GM12873 (cell line): ENCODE measurements around the gene GSE1.

Experiments used
- CTCF ChIP-seq: IDR thresholded peaks from 2 replicates; pipeline ENCODE4 v1.5.1; 2012; ENCODE audit warnings: low read depth, mild to moderate bottlenecking, moderate library complexity, low read length, control low read depth; ENCODE audit not compliant: insufficient read depth; ENCODE audit errors: missing control alignments

Gene GSE1

DNA sequence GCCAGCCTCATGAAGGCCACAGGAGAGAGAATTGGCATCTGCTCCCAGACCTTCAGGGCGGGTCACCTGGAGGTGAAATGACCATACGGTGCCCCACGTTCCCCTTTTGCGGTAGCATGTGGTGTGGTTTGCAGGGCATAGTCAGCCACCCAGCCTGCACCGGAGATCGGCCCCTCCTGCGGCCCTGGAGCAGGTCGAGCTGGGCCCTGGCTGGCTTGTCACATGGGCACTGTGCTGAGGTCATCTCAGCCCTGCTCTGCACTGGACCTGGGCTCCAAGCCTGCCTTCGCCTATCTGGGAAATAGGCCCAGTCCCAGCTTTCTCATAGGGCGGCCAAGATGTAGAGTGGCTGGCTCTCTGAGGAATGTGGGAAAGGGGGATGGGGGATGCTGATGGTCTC, 16.2 kb downstream of the GSE1 start:
- TF ChIP-seq CTCF = no peak

- no peak for TF ChIP-seq CTCF
Measured at GRCh38 chr16:85629853-85630252, 16.7 kb downstream of the GSE1 start.

- no peak for TF ChIP-seq CTCF
Measured at GRCh38 chr16:85631230-85631629, 18.1 kb downstream of the GSE1 start.

- peak; percentile 14 for TF ChIP-seq CTCF
Measured at GRCh38 chr16:85631802-85632393, 18.8 kb downstream of the GSE1 start.

DNA sequence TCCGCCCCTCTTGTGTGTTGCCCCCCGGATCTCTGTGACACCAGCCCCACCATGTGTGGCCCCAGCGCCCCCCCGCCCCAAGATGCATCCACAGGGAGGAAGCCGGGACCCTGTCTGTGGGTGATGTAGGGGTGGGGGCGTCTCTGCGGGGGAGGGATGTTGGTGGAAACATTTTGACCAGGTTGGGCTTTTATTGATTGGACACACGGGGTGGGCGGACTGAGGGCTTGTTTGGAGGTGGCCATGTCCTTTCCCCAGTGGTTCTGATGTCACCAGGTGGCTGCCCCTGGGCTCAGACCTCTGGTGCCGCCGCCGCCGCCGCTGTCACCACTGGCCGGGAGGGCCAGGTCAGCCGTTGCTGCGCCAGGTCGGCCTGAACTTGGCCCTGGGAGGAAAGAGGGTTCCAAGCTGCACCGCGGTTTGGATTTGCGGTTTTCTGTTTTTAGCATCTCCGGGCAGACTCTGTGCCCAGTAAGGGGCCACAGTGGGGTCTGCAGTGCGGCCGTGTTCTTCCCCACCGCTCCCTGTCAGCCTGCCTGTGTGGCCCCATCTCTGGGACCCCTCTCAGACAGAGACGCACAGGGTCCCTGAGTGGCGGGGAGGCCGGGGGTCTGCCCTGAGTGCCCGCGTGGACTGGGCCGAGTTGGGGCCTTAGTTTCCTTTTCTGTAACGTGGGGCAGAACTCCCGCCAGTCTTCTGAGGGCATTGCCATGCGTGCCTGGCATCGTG, 19.8 kb downstream of the GSE1 start:
- no peak for TF ChIP-seq CTCF

DNA sequence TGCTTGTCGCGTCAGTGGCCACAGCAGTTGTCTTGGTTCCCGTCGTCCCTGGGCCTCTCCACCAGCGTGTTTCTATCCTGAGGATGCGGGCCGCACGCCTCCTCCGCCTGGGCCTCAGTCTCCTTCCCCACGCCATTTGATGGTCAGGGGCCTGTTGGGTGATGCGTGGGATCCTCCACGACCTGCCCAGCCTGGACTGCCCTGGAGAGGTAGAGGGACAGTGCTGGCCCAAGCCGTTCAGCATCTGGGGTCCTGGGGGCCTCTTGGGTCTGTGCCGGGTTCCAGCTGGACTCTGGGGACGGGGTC, 20.3 kb downstream of the GSE1 start:
- no peak for TF ChIP-seq CTCF

DNA sequence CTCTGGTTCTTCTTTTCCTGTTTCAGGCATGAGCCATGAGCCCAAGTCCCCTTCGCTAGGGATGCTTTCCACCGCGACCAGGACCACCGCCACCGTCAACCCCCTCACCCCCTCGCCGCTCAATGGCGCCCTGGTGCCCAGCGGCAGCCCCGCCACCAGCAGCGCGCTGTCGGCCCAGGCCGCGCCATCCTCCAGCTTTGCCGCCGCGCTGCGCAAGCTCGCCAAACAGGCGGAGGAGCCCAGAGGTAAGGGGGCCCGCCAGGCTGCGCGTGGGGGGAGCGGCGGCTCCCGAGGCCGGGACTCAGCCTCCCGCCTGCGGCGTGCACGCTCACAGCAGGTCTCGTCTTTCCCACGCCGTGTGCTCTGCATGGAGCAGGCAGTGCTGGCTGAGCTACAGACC, 20.8 kb downstream of the GSE1 start:
- TF ChIP-seq CTCF = no peak
